GM12878 (cell line): Measurements from ENCODE around the gene SLC19A2. TPM values are rescaled to one million over a fixed set of nuclear protein-coding genes. Genes with fewer than 3 reads are reported as not detected.

Experiments
- ATAC-seq: fragments of 200-7000 bp; cut with Tn5 transposase; 3 replicates; pipeline ENCODE4 v1.9.1; 2020; ENCODE audit warnings: mild to moderate bottlenecking, moderate library complexity
- BruUV-seq: library from RNA; stranded (reverse); fragments of 400-500 nt; replicated peaks from 2 replicates; lab custom pipeline; 2021; lab: Mats Ljungman, UMichigan
- CTCF ChIA-PET: fragments of 300-600 bp; sonication (Branson Sonifier 250); formaldehyde crosslinking; extraction: SDS; loops from one replicate; lab custom pipeline; 2021; ENCODE audit warnings: inconsistent platforms; lab: Yijun Ruan, JAX
- POLR2A ChIA-PET: fragments of 350-600 bp; formaldehyde crosslinking; extraction: SDS; loops from one replicate; lab custom pipeline; 2021; ENCODE audit warnings: inconsistent platforms; lab: Charles Lee
- RAD21 ChIA-PET: fragments of 300-600 bp; sonication (Branson Sonifier 250); formaldehyde crosslinking; loops from one replicate; lab custom pipeline; 2023; ENCODE audit warnings: antibody characterized with exemption; ENCODE audit not compliant: unreplicated experiment; lab: Charles Lee
- SMC1A ChIA-PET: fragments of 300-600 bp; sonication (Branson Sonifier 250); formaldehyde crosslinking; loops from one replicate; lab custom pipeline; 2023; ENCODE audit not compliant: unreplicated experiment, uncharacterized antibody; lab: Charles Lee
- DNase-seq: peaks from one replicate; pipeline ENCODE4 v3.0.0-alpha.2; 2011; ENCODE audit warnings: low read depth, low spot score
- FAIRE-seq: peaks from 3 replicates; lab custom pipeline; 2011; peaks lifted over from hg19 to GRCh38; lab: Jason Lieb, UNC
- H2AFZ ChIP-seq: 2 replicates; pipeline ENCODE4 v1.6.0; 2011; ENCODE audit warnings: low read depth, low read length, control low read depth; ENCODE audit not compliant: control insufficient read depth
- H3K27ac ChIP-seq: 2 replicates; pipeline ENCODE4 v1.5.1; 2011; ENCODE audit warnings: control low read depth; ENCODE audit not compliant: control insufficient read depth, insufficient read depth
- H3K27me3 ChIP-seq, 2 experiments: replicated peaks in 1 of 2; 2 replicates each; pipeline versions ENCODE4 v1.6.0 to v1.6.1; 2011; ENCODE audit warnings: low read length in 1 of 2; ENCODE audit not compliant: control insufficient read depth in 2 of 2, insufficient read depth in 2 of 2
- H3K36me3 ChIP-seq, 2 experiments: 2 replicates each; pipeline ENCODE4 v1.5.1; 2011; ENCODE audit warnings: low read length in 1 of 2; ENCODE audit not compliant: control insufficient read depth in 2 of 2, insufficient read depth in 2 of 2
- H3K4me1 ChIP-seq: 2 replicates; pipeline ENCODE4 v1.6.1; 2011; ENCODE audit warnings: mild to moderate bottlenecking, low read length, moderate library complexity, mixed read lengths; ENCODE audit not compliant: control insufficient read depth, insufficient read depth
- H3K4me2 ChIP-seq: 2 replicates; pipeline ENCODE4 v1.6.0; 2011; ENCODE audit warnings: control low read depth; ENCODE audit not compliant: control insufficient read depth, insufficient read depth
- H3K4me3 ChIP-seq: fragments of 200-600 bp; sonication (generic); 2 replicates; pipeline ENCODE4 v1.5.1; 2016
- H3K79me2 ChIP-seq: 2 replicates; pipeline ENCODE4 v1.6.0; 2011; ENCODE audit warnings: low read length; ENCODE audit not compliant: control insufficient read depth, insufficient read depth
- H3K9ac ChIP-seq: 2 replicates; pipeline ENCODE4 v1.8.0; 2011; ENCODE audit warnings: low read length, control low read depth, mixed read lengths; ENCODE audit not compliant: control insufficient read depth, insufficient read depth
- H3K9me3 ChIP-seq: replicated peaks from 3 replicates; pipeline ENCODE4 v1.5.1; 2011; ENCODE audit warnings: mild to moderate bottlenecking, low read length; ENCODE audit not compliant: control insufficient read depth, insufficient read depth
- H4K20me1 ChIP-seq: 2 replicates; pipeline ENCODE4 v1.6.0; 2011; ENCODE audit not compliant: control insufficient read depth, insufficient read depth
- ATF7 ChIP-seq: fragments of 450-650 bp; IDR thresholded peaks from 2 replicates; pipeline ENCODE4 v1.6.1; 2016; ENCODE audit warnings: low read depth, mild to moderate bottlenecking
- CBFB ChIP-seq: IDR thresholded peaks from 2 replicates; pipeline ENCODE4 v1.6.1; 2016; ENCODE audit warnings: antibody characterized with exemption, low read depth
- HDGF ChIP-seq: fragments of 450-650 bp; IDR thresholded peaks from 2 replicates; pipeline ENCODE4 v1.6.1; 2016; ENCODE audit warnings: antibody characterized with exemption
- NBN ChIP-seq: fragments of 450-650 bp; IDR thresholded peaks from 2 replicates; pipeline ENCODE4 v1.6.1; 2016
- WGBS: methylation state at CpG from one replicate; pipeline ENCODE4 v1.1.6; 2016; ENCODE audit warnings: low lambda C conversion rate; ENCODE audit not compliant: insufficient replicate concordance, insufficient coverage; ENCODE audit errors: missing lambda C conversion rate; 5-methylcytosine and 5-hydroxymethylcytosine counted together
- in situ Hi-C: fragments of 300-500 bp; cut with MboI; formaldehyde crosslinking; loops from 9 replicates; pipeline ENCODE4 v1.14.3; 2018; ENCODE audit warnings: mixed read lengths
- intact Hi-C: fragments of 100-400 bp; cut with micrococcal nuclease; formaldehyde crosslinking; loops from one replicate; pipeline ENCODE4 v1.14.2; 2022; ENCODE audit not compliant: unreplicated experiment
- polyA plus RNA-seq, 11 experiments: library from polyadenylated mRNA; depleted of rRNA in 4 of 11; unstranded in 6 of 11; stranded (reverse) in 5 of 11; fragments of >200 nt; fragmentation: Nextera tagmentation in 4 of 11; fragmentation: Illumina TruSeq in 1 of 11; extraction: Ambion mirVana in 4 of 11; extraction: Trizol in 1 of 11; gene quantifications; 1 replicate in 1 of 11; 2 replicates in 10 of 11; pipeline versions ENCODE4 v1.2.1 to v1.2.3, GENCODE V29; 2011 to 2016; ENCODE audit warnings: inconsistent platforms in 2 of 11, missing spikeins in 2 of 11, low read depth in 1 of 11
- total RNA-seq, 4 experiments: library from RNA; depleted of rRNA in 3 of 4; stranded (reverse); fragments of >200 nt in 3 of 4; fragmentation: Illumina TruSeq in 1 of 4; extraction: Trizol in 1 of 4; gene quantifications; 2 replicates each; pipeline versions ENCODE4 v1.2.1 to v1.2.3, GENCODE V29; 2013 to 2021
- TF ChIP-seq, protein P1 (sequence below): fragments of 450-650 bp; IDR thresholded peaks from 2 replicates; pipeline ENCODE4 v1.6.1; 2016; ENCODE audit warnings: mild to moderate bottlenecking

The SLC19A2 gene
- total and polyA plus RNA-seq, 10 of the 15 experiments (the other 5 are each of a cell fraction or from before 2014, with no cell fraction given): 1.2 to 7.8 (median 2.5) TPM

DNA sequence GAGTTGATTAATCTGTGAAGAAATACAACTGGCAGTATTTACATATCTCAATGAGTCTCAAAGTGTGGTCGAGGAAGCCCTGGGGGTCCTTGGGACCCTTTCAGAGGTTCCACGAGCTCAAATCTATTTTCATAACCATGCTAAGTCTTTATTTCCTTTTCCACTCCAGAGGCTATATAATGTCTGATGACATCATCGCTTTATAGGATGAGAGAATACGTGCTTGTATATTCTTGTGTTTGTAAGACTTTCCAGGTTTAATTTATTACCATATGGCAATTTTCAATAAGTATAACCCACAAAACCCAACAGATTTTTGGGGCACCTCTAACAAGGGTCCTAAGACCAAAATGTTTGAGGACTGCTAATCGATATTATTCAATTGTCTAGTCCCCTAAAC lies 1.4 kb upstream of the SLC19A2 start:
- Histone ChIP-seq H3K4me2 (0 out of 2 replicates have a peak overlapping the region, but pooled peaks have one; percentile 100), H3K36me3 (no peaks in the 10 kb centered on the region), H3K79me2 (peaks cover 11% of the 10 kb centered on the region), H3K27me3 (no peaks in the 10 kb centered on the region), H2AFZ (peak overlapping the region; percentile 98), H3K4me3 (peak overlapping the region; percentile 59; the same call in 1 of the 2 replicates), H3K9me3 (no peaks in the 10 kb centered on the region), H4K20me1 (no peaks in the 10 kb centered on the region), H3K9ac (no peak overlapping the region)
- RAD21 ChIA-PET: interaction anchor here (1.7 kb wide), 1 partner anchor 12 kb away, joined by 3 read pairs; no protein-coding TSS in a partner anchor
- CTCF ChIA-PET: no interaction called here
- intact Hi-C loops (loop anchor here (2.0 to 5.0 kb wide), 3 partner anchors 40 to 310 kb away; partner anchors contain the start of gene BLZF1), in situ Hi-C loops (no loop called here)
- SMC1A ChIA-PET: interaction anchor here (1.0 to 1.7 kb wide), 5 partner anchors 9 to 209 kb away, joined by 3 to 8 read pairs (median 4); partner anchors contain the start of gene CCDC181
- POLR2A ChIA-PET: no interaction called here
- no peak for DNase-seq
- no TSS peak for BruUV-seq
- ATAC-seq: no peak
- FAIRE-seq: no peak
- WGBS: 72% methylated on average over 5 of the region's 5 CpGs
- TF ChIP-seq HDGF: no peak
- TF ChIP-seq CBFB: no peak
- no peak for TF ChIP-seq NBN
- TF ChIP-seq, protein P1, sequence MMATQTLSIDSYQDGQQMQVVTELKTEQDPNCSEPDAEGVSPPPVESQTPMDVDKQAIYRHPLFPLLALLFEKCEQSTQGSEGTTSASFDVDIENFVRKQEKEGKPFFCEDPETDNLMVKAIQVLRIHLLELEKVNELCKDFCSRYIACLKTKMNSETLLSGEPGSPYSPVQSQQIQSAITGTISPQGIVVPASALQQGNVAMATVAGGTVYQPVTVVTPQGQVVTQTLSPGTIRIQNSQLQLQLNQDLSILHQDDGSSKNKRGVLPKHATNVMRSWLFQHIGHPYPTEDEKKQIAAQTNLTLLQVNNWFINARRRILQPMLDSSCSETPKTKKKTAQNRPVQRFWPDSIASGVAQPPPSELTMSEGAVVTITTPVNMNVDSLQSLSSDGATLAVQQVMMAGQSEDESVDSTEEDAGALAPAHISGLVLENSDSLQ: no peak
- peak; percentile 78 for TF ChIP-seq ATF7
- TF ChIP-seq, all 136 proteins: peak for 1
- Histone ChIP-seq H3K27ac (no peak overlapping the region), H3K4me1 (peaks cover 14% of the 10 kb centered on the region)
